GM19438 (cell line): ENCODE results near the gene HOXA11.

Experiments
- ATAC-seq: cut with Tn5 transposase; IDR thresholded peaks from one replicate; pipeline ENCODE4 v1.9.1; 2021; ENCODE audit warnings: low read depth; ENCODE audit not compliant: unreplicated experiment

HOXA11 gene

DNA sequence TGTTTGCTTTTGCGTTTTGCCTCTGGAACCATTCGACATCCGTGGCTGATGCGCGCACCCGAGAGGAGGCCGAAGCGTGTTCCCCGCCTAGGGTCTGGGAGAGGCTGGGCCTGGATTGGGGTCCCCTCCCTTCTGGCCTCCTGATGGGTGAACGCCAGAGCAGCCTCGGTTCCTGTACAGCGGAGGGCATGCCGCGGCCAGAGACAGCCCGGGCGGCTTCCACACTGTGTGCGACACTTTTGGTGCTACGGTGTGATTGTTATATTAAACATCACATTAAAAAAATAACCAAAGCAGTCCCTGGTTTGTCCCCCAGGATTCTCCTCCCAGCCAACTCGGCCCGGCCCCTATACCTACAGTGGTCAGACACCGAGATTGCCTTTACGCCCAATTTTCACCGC lies 24.9 kb downstream of the HOXA11 start:
- ATAC-seq = no peak

DNA sequence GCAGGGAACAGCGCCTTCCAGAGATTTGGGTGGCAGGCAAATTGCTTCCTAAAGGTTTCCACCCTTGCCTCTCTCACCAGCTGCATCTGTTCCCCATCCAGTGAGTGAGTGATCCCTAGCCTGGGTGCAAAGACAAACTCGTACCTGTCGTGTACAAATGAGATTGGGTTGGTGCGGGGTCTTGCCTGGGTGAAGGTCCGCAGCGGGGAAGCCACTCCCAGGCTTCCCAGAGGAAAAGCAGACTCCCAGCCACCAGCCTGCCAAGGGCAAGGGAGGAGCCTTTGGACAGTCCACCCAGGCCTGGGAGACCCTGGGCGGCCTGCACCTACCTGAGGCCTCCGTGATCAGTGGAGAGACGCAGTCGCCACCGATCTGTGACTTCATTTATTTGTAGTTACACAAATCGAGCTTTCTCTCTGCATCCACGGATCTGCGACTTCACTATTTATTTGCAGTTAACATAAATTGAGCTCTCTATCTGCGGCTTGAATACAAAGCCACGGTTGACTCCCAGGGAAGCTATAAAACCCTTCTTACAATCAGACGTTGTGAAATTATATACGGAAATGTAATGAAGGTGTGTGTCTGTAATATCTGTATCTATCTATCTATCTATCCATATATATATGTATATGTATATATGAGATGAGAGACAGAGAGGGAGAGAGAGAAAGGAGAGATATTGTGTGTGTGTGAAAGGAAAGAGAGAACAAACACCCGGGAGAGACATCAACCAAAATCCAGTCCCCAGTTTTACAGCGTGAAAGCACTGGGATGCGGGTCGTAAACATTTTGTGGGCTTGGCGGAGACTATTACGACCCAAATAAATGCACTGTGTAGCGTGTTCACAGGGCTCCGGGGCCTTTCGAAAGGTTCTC lies 25.5 kb downstream of the HOXA11 start:
- no peak for ATAC-seq

DNA sequence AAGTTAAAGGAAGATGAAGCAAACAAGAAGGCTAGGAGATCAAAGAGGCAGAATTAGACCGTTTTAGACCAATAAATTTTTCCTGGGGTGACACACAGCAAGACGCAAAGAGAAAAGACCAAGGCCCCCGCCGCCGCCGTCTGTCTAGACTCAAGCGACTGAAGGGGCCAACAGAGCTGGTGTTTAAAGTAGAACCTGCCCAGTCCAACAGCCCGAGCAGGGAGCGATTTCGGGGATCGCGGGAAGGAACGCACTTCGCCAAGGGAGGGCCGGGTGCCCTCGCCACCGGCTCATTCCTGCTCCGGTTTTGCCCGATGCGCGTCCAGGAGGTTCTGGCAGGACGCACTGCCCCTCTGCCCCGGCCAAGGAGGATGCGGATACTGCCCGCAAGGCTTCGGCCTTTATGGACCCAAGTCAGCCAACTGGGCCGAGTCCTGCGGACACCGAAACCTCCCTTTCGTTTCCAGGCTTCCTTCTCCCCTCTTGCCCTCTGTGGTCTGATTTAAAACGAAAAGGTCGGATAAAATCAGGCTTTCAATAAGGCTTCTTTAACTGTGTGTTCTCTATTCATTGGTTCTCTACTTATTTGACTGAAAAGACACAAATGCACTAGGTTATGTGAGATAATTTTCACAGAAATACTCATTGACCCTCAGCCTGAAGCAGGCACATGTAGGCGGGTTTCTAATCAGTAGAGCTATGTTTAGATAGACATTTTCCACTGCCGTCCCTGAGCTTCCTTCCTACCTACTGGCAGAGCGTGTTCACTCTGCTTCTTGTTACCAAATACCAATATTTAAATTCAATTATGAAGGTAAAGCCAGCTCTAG lies 26.4 kb downstream of the HOXA11 start:
- ATAC-seq = no peak

DNA sequence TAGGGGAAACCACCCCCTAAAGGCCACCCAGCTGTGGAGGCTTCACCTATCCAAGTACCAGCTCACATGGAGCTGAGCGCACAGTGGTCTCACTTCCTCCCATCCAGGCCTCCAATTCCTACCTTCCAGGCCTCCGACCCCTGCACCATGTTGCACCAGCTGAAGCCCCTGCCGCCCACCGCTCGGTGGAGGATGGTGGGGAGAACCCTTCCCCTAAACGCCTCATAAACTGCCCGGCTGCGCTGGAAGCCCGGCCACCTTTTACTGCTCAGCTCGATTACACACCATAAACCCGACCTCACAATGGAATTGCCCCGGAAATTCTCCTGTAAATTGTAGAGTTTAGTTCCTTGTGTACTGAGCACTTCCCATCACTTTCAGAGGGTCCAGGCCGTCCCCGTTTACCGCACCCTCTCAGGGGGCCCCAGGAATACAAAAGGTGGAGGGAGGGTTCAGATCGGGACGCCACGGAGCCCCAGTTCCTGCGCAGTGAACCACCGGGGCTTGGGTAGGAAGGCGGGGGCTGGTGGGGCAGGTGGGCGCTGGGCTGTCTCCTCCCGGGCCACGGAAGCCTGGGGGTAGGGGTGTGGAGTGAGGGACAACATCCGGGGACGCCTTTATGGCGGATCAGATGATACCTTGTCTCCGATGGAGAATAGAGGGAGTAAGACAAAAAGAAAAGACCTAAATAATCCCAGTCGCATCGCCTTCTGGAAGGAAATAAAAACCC lies 27.2 kb downstream of the HOXA11 start:
- no peak for ATAC-seq

DNA sequence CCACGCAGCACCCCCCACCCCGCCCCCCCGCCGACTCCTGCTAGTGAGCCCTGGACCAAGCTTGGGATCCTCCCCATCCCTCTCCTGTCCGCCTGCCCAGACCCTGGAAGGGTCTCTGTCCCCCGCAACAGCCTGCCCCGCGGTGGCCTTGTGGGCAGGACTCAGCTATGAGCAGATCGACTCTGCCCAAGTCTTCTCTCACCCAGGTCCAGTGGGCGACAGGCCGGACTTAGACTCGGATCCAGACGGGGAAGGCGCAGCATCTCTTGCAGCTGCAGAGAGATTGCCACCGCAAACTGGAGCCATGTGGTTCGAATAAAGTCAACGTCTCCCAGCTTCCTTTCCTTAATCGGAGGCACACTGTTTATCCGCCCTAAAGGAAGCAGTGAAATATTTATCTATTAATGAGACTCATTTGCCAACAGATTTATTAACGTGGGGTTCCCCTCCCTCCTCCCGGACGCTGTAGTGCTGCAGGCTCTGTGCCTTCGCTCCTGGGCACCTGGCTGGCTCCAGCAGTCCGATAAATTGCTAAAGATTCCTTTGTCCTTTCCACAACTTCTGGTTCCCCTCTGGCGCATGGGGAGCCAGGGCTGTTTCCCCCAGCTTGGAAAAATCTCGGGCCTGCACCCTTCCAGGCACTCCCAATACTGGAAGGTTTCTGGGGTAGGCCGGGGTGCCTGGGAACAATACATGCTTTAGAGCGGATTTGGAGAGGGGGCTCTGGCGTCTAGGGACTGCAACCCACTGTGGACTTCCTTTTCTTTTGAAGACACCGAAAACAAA lies 27.9 kb downstream of the HOXA11 start:
- ATAC-seq = no peak

DNA sequence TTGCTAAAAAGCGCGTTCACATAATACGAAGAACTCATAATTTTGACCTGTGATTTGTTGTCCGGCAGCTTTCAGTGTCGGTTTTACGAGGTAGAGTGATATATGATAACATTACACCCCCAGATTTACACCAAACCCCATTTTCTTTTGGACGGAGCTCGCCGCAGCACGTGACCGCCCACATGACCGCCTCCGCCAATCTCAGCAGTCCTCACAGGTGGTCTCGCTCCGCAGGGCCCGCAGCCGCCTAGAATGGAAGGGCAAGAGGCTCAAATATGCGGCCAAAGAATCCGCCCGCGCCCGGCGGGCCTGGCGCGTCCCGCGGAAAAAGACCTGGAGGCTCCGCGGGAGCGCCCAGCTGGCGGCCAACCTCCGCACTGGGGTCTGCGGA lies 28.5 kb downstream of the HOXA11 start, which contains the start of gene HOXA7:
HOXA7 (minus strand) TSS at position 168 of the 391 bp plus-strand sequence; CDS start at position 38, 130 bp downstream.
- no peak for ATAC-seq

DNA sequence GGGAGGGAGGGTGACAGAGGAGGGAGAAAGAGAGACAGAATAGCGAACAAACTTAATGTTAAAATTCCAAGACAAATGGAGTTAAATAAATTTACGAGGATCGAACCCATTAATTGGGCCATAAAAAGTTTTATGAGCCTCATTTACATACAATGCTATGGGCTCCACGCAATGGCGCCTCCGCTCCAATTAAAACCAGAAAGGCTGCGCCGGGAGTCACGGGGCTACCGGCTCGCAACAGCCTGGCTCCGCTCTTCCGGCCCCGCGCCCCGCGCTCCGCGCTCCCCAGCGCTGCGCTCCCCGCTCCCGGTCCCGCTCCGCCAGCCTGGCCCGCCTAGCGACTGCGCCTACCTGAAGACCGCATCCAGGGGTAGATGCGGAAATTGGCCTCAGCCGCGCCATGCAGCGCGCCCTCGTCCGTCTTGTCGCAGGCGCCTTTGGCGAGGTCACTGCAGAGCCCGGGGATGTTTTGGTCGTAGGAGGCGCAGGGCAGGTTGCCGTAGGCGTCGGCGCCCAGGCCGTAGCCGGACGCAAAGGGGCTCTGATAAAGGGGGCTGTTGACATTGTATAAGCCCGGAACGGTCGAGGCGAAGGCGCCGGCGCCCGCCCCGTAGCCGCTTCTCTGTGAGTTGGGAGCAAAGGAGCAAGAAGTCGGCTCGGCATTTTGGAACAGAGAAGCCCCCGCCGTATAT lies 29.1 kb downstream of the HOXA11 start:
- no peak for ATAC-seq

DNA sequence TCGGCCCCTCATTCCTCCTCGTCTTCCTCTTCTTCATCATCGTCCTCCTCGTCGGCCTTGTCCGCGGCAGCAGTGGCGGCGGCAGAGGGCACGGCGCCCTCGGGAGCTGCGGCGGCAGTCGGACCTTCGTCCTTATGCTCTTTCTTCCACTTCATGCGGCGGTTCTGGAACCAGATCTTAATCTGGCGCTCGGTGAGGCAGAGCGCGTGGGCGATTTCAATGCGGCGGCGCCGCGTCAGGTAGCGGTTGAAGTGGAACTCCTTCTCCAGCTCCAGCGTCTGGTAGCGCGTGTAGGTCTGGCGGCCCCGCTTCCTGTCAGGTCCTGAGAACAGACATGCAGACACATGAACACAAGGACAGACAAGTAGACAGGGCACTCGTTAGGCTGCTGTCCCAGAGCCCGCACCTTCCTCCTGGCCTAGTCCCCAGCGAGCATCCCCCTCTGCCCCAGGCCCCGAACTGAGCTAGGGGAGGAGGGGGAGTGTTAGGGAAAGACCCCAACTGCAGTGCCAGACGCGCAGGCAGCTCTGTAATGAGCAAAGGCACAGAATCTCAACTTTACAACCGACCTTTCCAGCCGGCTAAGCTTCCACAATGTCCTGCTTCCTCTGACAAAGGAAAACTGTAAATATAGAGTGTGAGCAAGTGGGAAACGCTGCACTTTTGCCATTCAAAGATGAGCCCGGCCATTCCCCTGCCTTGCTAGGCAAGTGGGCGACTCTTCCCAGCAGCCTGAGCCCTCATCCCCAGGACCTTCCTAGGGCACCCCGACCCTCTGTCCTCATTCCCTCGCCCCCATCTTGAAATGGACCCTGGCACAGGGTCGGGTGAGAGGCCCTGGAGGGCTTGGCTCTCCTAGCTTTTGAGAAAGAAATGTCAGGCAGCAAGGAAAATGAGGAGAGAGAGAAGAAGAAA lies 29.9 kb downstream of the HOXA11 start:
- no peak for ATAC-seq

DNA sequence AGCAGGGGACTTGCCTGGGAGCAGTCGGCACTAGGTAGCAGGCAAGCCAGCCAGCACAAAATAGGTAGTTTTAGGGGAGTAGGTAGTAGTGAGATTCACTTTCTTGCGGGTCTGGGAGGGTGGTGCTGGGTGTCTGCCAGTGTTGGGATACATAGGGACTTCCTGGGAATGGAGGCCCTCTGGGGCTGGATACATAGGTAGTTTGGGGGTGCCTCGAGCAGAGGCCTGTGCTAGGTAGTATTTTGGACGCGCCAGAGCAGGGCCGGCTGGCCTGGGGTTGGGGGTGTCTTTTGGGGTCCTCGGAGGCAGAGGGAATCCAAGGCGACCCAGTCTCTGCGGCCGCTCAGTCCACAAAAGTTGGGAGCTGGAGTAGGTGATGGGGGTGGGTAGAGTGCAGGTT lies 30.7 kb downstream of the HOXA11 start:
- no peak for ATAC-seq

DNA sequence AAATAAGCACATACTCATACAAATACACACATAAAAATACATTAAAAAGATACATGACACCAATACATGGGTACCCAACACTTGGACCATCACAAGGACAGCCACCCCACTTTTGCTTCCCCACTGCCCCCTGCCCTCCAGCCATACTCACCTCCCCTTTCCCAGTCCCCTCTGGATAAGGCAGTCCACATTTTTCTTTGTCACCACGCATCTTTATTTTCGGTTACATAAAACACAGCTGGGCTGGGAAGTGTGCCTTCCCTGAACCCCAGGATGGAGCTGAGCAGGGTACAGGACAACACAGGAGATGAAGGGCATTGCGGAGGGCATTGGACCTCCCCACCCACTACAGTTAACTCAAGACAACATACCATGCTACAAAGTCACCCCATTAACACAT lies 31.5 kb downstream of the HOXA11 start:
- ATAC-seq = no peak

DNA sequence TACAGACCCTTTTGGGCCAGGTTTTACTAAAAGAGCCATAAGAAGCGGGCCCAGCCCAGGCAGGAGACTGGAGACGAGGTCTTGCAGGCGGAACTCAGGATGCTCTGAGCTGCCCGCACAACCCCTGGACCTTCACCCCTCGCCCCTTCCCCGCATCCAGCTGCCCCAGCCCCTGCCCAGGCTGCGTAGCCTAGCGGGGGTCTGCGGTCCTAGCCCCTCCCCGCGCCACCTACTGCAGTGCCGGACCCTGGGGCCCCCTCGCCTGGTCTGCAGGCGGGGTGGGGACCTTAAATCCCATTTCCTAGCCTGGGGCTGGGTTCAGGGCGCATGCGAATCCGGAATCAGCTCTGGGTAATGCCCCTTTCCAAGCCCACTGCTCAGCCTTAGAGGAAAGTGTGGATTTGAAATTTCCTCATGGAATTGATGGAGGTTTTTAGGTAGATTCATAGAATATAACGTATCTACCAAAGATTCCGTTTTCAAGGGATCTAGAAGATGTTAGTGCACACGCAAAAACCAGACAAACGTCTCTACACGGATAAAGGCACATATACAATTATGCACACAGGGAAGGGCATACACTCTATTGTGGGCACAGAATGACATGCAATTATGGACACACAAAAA lies 32.1 kb downstream of the HOXA11 start:
- no peak for ATAC-seq

DNA sequence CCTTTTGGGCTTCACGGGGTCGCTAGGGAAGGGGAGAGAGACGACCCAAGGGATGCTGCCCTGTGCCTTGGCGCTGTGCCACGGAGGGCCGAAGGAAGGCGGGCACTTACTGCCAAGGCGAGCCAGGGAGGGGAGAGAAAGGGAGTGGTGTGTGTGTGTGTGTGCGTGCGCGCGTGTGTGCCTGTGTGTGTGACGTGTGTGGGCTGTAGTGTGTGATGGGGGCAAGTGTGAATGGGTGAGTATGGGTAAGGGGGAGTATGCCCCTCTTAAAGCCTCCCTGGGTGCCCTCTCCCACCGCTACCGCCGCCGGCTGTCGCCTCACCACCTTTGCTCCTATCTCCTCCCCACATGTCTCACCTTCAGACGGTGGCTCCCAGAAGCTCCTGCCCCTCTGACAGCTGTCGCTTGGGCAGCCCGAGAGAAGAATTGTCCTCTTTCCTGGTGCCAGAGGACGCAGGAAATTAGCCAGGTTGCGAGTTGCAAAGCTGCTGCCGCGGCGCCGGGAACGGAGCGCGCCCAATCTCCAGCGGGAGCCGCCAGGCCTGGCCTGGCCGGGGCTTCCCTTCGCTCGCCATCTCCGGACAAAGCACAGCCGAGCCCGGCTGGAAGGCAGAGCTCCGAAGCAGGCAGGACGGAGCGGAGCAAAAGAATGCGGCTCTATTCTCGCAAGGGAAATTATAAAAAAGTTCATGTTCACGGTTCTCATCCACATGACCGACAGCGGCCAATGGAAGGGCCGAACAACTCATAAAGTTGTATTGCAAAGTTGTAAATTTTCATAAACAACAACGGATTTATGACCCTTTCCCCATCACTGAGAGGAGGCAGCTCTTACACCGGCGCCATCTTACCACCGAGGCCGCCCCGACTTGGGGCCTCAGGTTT lies 32.9 kb downstream of the HOXA11 start, which contains the start of gene HOXA3:
HOXA3 (minus strand) TSS at position 653 of the 885 bp plus-strand sequence. CDS start 41,943 bp downstream, outside the sequence.
- no peak for ATAC-seq

DNA sequence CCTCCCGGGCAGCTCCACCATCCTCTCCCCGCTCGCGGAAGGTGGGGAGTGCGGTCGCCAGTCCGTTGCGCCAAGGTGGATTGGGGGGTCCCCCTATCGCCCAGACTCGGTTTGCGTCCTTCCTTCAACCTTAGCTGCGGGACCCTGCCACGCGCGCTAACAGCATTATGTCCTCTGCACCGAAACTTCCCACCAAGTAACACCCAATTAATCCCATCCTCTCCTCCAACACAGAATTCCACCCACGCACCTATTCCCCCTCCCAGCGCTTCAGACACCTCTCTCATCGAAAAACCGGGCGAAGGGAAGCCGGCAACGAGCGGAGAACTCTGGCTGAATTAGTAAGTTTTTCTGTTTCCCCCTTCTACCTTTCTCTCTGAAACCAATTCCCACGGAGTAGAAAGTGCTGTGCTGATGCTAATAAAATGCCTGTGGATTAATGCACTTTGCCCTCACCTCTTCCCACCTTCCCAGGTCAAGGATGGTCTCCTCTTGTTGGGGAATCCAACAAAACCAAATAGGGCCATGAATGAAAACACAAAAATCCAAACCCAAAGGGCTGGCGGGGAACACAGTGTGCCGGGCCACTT lies 33.6 kb downstream of the HOXA11 start:
- no peak for ATAC-seq

DNA sequence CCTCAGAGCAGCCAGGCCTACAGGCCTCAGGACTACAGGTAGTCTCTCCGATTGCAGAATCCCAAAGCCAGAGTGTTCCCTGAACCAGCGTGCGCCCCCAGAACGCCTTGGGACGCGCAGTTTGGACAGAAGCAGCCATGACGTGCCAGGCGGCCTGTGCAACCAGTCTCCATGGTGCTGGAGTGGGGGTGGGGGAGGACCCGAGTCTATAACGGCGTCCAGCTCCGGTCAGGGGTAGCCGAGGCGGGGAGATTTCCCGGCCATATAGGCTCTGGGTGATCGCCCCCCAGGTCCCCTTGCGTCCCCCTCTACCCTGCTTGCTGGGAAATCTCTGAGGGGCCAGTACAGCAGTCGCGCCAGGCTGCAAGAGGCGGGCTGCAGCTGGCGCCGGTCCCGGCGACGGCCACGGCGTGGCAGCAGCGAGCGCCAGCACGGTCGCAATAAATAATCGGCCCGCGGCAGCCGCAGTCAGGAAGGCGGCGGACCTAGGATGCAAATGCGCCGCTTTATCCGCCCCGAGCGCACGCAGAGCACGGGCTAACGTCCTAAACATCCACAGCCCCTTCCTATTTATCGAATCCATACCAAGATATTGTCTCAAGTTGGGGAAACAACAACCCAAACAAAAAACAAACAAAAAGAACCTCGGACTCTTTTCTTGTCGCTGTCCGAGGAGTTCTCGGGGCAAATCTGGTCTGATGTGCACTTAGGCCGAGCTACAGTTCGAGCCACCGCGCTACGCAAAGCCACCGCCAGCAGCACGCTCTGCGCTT lies 34.3 kb downstream of the HOXA11 start:
- ATAC-seq = peak; percentile 68

DNA sequence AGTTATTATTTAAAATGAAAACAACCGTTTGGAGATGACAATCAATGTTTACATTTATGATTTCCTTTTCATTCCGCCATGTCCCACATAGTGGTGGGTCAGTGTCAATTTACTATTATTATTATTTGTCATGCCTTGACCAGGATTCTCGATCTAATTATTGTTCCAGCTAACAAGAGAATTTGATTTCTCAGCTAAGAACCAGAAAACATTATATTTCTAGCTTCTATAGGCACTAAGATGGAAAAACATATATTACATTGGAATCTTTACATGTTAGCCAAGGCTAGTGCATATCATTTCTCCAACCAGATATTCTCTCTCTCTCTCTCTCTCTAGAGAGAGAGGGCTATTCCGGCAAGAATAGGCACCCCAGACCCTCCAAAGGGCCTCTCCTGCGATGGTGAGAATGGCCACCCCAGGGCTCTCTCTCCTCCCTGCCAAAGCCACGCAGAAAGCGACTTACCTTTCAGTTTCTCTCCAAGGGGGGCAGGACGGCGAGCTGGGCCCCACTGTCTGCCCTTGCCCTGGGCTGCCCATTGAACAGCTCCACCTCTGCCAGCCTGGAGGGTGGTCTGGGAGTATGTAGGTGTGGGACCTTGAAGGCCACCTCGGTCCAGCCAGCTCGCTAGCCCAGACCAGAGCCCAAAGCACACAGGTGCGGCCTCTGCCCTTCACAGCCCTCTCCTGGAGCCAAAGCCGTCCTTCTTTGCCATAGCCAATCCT lies 35.0 kb downstream of the HOXA11 start:
- ATAC-seq = no peak
